NCI-H526 (cell line): Measurements from ENCODE around the gene CASKIN1.

ENCODE experiments used
- DNase-seq, 2 experiments: peaks; one replicate each; lab custom pipeline; 2025; lab: John Stamatoyannopoulos, UW

CASKIN1 gene

GRCh38 chr16:2157480-2158261 is 38.7 kb downstream of the CASKIN1 start:
- DNase-seq = no peak

GRCh38 chr16:2156849-2157224 is 39.6 kb downstream of the CASKIN1 start:
- no peak for DNase-seq

GRCh38 chr16:2155977-2156848 is 40.2 kb downstream of the CASKIN1 start:
- DNase-seq = no peak

- DNase-seq = peak; percentile 98
These were observed 41.1 kb downstream of the CASKIN1 start, which contains the start of gene TRAF7 for GRCh38 chr16:2155091-2155950. TSS of gene TRAF7 (plus strand) at chr16:2155782. CDS start at chr16:2163921, 8,139 bp downstream.

GRCh38 chr16:2154533-2155090 is 41.8 kb downstream of the CASKIN1 start:
- DNase-seq = no peak

- DNase-seq = no peak
These were observed 43.5 kb downstream of the CASKIN1 start for GRCh38 chr16:2152695-2153506.

- no peak for DNase-seq
These were observed 45.0 kb downstream of the CASKIN1 start for GRCh38 chr16:2151188-2152091.

GRCh38 chr16:2150418-2151187 is 45.8 kb downstream of the CASKIN1 start:
- peak in 1 of 2 experiments; percentile 38 for DNase-seq

- no peak for DNase-seq
These were observed 46.6 kb downstream of the CASKIN1 start for GRCh38 chr16:2149630-2150417.

GRCh38 chr16:2148714-2149629 is 47.4 kb downstream of the CASKIN1 start:
- DNase-seq = peak in 1 of 2 experiments; percentile 42

- DNase-seq = peak in 1 of 2 experiments; percentile 72
These were observed 48.3 kb downstream of the CASKIN1 start, which contains the start of gene RAB26 for GRCh38 chr16:2147981-2148671. TSS of gene RAB26 (plus strand) at chr16:2148625. CDS start at chr16:2148784, 159 bp downstream.

GRCh38 chr16:2147378-2147777 is 49.0 kb downstream of the CASKIN1 start:
- no peak for DNase-seq

- DNase-seq = no peak
These were observed 50.6 kb downstream of the CASKIN1 start for GRCh38 chr16:2145843-2146242.

GRCh38 chr16:2143878-2144485 is 52.4 kb downstream of the CASKIN1 start:
- DNase-seq = no peak

- DNase-seq = no peak
These were observed 53.2 kb downstream of the CASKIN1 start for GRCh38 chr16:2142942-2143877.
